Stimulated activated CD8-positive, alpha-beta memory T cell treated with anti-CD3 and anti-CD28 coated beads, Interleukin-12 subunit alpha, Interleukin-12 subunit beta, amount 100 ng/mL, for 1 hour (primary cell): ENCODE measurements around the gene CTDSP2.
"Not testable (repeated sequence)": the region's sequence is repeated elsewhere in the genome, so short reads cannot be mapped to it uniquely, and the experiment has no call there.

Experiments used
- DNase-seq: peaks from one replicate; pipeline ENCODE4 v3.0.0-alpha.2; 2020; ENCODE audit warnings: low read depth

CTDSP2 gene

GRCh38 chr12:57852620-57853500 is 6.3 kb upstream of the CTDSP2 start:
- no peak for DNase-seq

- no peak for DNase-seq
These were observed 5.7 kb upstream of the CTDSP2 start for GRCh38 chr12:57852200-57852599.

GRCh38 chr12:57851552-57851951 is 5.0 kb upstream of the CTDSP2 start:
- no peak for DNase-seq

- DNase-seq: no peak
These were observed 4.4 kb upstream of the CTDSP2 start for GRCh38 chr12:57850854-57851430.

- DNase-seq: not testable (repeated sequence)
These were observed 2.9 kb upstream of the CTDSP2 start for GRCh38 chr12:57849447-57849846.

- no peak for DNase-seq
These were observed 2.5 kb upstream of the CTDSP2 start for GRCh38 chr12:57849035-57849434.

- DNase-seq: no peak
These were observed 1.7 kb upstream of the CTDSP2 start for GRCh38 chr12:57848208-57848607.

- no peak for DNase-seq
These were observed 298 bp downstream of the CTDSP2 start for GRCh38 chr12:57846285-57846576.

- no peak for DNase-seq
These were observed 848 bp downstream of the CTDSP2 start for GRCh38 chr12:57845478-57846284.

GRCh38 chr12:57844709-57845477 is 1.6 kb downstream of the CTDSP2 start:
- DNase-seq: no peak

- DNase-seq: no peak
These were observed 3.9 kb downstream of the CTDSP2 start for GRCh38 chr12:57842342-57843294.

GRCh38 chr12:57841445-57841844 is 5.1 kb downstream of the CTDSP2 start:
- no peak for DNase-seq

GRCh38 chr12:57840726-57841125 is 5.8 kb downstream of the CTDSP2 start:
- no peak for DNase-seq

GRCh38 chr12:57839996-57840395 is 6.5 kb downstream of the CTDSP2 start:
- DNase-seq: no peak

GRCh38 chr12:57838594-57839302 is 7.8 kb downstream of the CTDSP2 start:
- no peak for DNase-seq

- DNase-seq: no peak
These were observed 8.5 kb downstream of the CTDSP2 start for GRCh38 chr12:57837864-57838562.

- DNase-seq: no peak
These were observed 9.8 kb downstream of the CTDSP2 start for GRCh38 chr12:57836442-57837375.
